Measurements from ENCODE around the gene POU6F2.
"Not testable (repeated sequence)": the region's sequence is repeated elsewhere in the genome, so short reads cannot be mapped to it uniquely, and the experiment has no call there.

Gene POU6F2

GRCh38 chr7:38992203-38992602 is 14.5 kb downstream of the POU6F2 start:
- no peak for DNase-seq (ENCODE audit: low read depth)

GRCh38 chr7:39001595-39001994 is 23.9 kb downstream of the POU6F2 start:
- no peak for DNase-seq (ENCODE audit: low read depth)

GRCh38 chr7:39002755-39003154 is 25.0 kb downstream of the POU6F2 start:
- no peak for DNase-seq (ENCODE audit: low read depth)

GRCh38 chr7:39005036-39005435 is 27.3 kb downstream of the POU6F2 start:
- no peak for DNase-seq (ENCODE audit: low read depth)

- DNase-seq (ENCODE audit: low read depth): no peak
These were observed 27.8 kb downstream of the POU6F2 start for GRCh38 chr7:39005461-39005860.

GRCh38 chr7:39013049-39013939 is 35.6 kb downstream of the POU6F2 start:
- not testable (repeated sequence) for DNase-seq (ENCODE audit: low read depth)

- no peak for DNase-seq (ENCODE audit: low read depth)
These were observed 38.9 kb downstream of the POU6F2 start for GRCh38 chr7:39016609-39017008.

GRCh38 chr7:39017369-39017915 is 39.7 kb downstream of the POU6F2 start:
- DNase-seq (ENCODE audit: low read depth): no peak

GRCh38 chr7:39022796-39023195 is 45.1 kb downstream of the POU6F2 start:
- DNase-seq (ENCODE audit: low read depth): no peak

GRCh38 chr7:39027491-39027890 is 49.8 kb downstream of the POU6F2 start:
- no peak for DNase-seq (ENCODE audit: low read depth)

GRCh38 chr7:39033885-39034624 is 56.3 kb downstream of the POU6F2 start:
- DNase-seq (ENCODE audit: low read depth): no peak

GRCh38 chr7:39035156-39035555 is 57.4 kb downstream of the POU6F2 start:
- no peak for DNase-seq (ENCODE audit: low read depth)

- no peak for DNase-seq (ENCODE audit: low read depth)
These were observed 58.2 kb downstream of the POU6F2 start for GRCh38 chr7:39035903-39036302.

GRCh38 chr7:39042670-39043069 is 65.0 kb downstream of the POU6F2 start:
- no peak for DNase-seq (ENCODE audit: low read depth)

GRCh38 chr7:39043531-39043930 is 65.8 kb downstream of the POU6F2 start:
- no peak for DNase-seq (ENCODE audit: low read depth)

- no peak for DNase-seq (ENCODE audit: low read depth)
These were observed 66.8 kb downstream of the POU6F2 start for GRCh38 chr7:39044489-39044888.

- DNase-seq (ENCODE audit: low read depth): no peak
These were observed 67.5 kb downstream of the POU6F2 start for GRCh38 chr7:39045231-39045630.

GRCh38 chr7:39051279-39051678 is 73.6 kb downstream of the POU6F2 start:
- DNase-seq (ENCODE audit: low read depth): no peak

GRCh38 chr7:39051707-39052106 is 74.0 kb downstream of the POU6F2 start:
- DNase-seq (ENCODE audit: low read depth): no peak

- DNase-seq (ENCODE audit: low read depth): no peak
These were observed 77.0 kb downstream of the POU6F2 start for GRCh38 chr7:39054731-39055130.

- DNase-seq (ENCODE audit: low read depth): no peak
These were observed 78.4 kb downstream of the POU6F2 start for GRCh38 chr7:39056153-39056552.

- DNase-seq (ENCODE audit: low read depth): no peak
These were observed 85.1 kb downstream of the POU6F2 start for GRCh38 chr7:39062811-39063210.

- DNase-seq (ENCODE audit: low read depth): no peak
These were observed 91.3 kb downstream of the POU6F2 start for GRCh38 chr7:39069031-39069430.
